ENCODE results near the gene RAB44.

DNA sequence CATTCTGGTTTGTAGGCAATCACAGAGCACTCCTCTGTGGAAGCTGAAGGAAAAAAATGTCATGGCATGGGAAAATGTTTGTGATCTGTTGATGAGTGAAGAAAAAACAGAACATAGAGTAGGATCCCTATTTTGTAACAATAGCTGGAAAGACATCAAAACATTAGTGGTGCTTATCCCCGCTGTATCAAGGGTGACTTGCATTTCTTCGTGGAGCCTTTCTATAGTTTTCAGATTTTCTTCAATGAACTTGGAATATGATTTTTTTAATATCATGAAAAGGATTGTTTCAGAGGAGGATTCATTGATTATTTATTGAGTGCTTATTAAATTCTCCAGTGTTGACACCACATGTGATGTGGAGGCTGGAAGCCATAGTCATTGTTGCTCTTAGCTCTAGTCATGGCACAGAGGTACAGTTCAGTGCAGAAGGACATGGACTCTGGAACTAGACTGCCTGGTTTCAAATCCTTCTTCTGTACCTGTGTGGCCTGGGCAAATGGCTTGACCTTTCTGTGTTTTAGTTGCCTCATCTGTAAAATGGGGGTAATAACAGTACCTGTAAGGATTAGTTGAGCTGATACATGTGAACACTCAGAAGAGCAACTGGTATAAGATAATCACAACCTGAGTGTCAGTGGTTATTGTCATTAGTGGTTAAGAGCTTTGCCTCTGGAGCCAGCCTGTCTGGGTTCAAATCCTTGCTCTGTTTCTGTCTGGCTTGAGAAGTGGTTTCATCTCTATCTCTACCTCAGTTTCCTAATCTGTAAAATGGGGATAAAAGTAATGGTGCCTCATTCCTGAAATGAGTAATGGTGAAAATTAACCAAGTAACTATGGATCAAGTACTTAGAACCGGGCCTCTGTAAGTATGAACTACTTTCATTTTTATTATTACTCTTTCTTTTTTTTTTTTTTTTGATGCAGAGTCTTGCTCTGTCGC is 33.9 kb upstream of the RAB44 start:
- TF ChIP-seq CHD2 (IDR thresholded peaks at IDR 0.05; ENCODE audit: low read length, partially characterized antibody) = no peak
- TF ChIP-seq RAD21 (conservative IDR thresholded peaks at IDR 0.05 in 1 of 2, IDR thresholded peaks at IDR 0.05 in 1 of 2) = no peak
- TF ChIP-seq, protein P1, sequence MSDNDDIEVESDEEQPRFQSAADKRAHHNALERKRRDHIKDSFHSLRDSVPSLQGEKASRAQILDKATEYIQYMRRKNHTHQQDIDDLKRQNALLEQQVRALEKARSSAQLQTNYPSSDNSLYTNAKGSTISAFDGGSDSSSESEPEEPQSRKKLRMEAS (IDR thresholded peaks at IDR 0.05) = no peak
- TF ChIP-seq, protein P2, sequence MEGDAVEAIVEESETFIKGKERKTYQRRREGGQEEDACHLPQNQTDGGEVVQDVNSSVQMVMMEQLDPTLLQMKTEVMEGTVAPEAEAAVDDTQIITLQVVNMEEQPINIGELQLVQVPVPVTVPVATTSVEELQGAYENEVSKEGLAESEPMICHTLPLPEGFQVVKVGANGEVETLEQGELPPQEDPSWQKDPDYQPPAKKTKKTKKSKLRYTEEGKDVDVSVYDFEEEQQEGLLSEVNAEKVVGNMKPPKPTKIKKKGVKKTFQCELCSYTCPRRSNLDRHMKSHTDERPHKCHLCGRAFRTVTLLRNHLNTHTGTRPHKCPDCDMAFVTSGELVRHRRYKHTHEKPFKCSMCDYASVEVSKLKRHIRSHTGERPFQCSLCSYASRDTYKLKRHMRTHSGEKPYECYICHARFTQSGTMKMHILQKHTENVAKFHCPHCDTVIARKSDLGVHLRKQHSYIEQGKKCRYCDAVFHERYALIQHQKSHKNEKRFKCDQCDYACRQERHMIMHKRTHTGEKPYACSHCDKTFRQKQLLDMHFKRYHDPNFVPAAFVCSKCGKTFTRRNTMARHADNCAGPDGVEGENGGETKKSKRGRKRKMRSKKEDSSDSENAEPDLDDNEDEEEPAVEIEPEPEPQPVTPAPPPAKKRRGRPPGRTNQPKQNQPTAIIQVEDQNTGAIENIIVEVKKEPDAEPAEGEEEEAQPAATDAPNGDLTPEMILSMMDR (IDR thresholded peaks at IDR 0.05) = no peak
- no peak for TF ChIP-seq NPAS2 (CRISPR knock-in tag; IDR thresholded peaks at IDR 0.05; ENCODE audit: borderline replicate concordance)
- TF ChIP-seq ESRRA (IDR thresholded peaks at IDR 0.05; ENCODE audit: borderline replicate concordance, low read length) = no peak
- no peak for TF ChIP-seq RFX5 (IDR thresholded peaks at IDR 0.05)
- TF ChIP-seq POLR2A (IDR thresholded peaks at IDR 0.05; ENCODE audit: low read length) = no peak
- TF ChIP-seq BHLHE40 (IDR thresholded peaks at IDR 0.05; ENCODE audit: low read depth, low read length) = no peak
- TF ChIP-seq, protein P3, sequence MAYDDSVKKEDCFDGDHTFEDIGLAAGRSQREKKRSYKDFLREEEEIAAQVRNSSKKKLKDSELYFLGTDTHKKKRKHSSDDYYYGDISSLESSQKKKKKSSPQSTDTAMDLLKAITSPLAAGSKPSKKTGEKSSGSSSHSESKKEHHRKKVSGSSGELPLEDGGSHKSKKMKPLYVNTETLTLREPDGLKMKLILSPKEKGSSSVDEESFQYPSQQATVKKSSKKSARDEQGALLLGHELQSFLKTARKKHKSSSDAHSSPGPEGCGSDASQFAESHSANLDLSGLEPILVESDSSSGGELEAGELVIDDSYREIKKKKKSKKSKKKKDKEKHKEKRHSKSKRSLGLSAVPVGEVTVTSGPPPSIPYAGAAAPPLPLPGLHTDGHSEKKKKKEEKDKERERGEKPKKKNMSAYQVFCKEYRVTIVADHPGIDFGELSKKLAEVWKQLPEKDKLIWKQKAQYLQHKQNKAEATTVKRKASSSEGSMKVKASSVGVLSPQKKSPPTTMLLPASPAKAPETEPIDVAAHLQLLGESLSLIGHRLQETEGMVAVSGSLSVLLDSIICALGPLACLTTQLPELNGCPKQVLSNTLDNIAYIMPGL (CRISPR knock-in tag; IDR thresholded peaks at IDR 0.05; ENCODE audit: borderline replicate concordance) = no peak
- TF ChIP-seq MAZ (IDR thresholded peaks at IDR 0.05; ENCODE audit: borderline replicate concordance, low read depth, low read length) = no peak
- no peak for TF ChIP-seq SREBF2 (IDR thresholded peaks at IDR 0.05)
